Retina (tissue), 1 donor: ENCODE data around the gene L3MBTL4.
"Not testable (repeated sequence)": the region's sequence is repeated elsewhere in the genome, so short reads cannot be mapped to it uniquely, and the experiment has no call there.

Experiments used
- DNase-seq: peaks from one replicate; pipeline ENCODE4 v3.0.0-alpha.2; 2016

Gene L3MBTL4

GRCh38 chr18:6414723-6415417 is at the start of gene L3MBTL4:
Gene L3MBTL4, minus strand, starts transcription at chr18:6414911. Its CDS starts 103,286 bp downstream, at chr18:6311625.
- peak; percentile 60 for DNase-seq

GRCh38 chr18:6452194-6452593 is 37.5 kb upstream of the L3MBTL4 start:
- no peak for DNase-seq

GRCh38 chr18:6449213-6449612 is 34.5 kb upstream of the L3MBTL4 start:
- no peak for DNase-seq

GRCh38 chr18:6444466-6445228 is 29.9 kb upstream of the L3MBTL4 start:
- no peak for DNase-seq

- no peak for DNase-seq
Observed at GRCh38 chr18:6441200-6441599, 26.5 kb upstream of the L3MBTL4 start.

GRCh38 chr18:6437937-6438818 is 23.5 kb upstream of the L3MBTL4 start:
- DNase-seq = no peak

- DNase-seq = no peak
Observed at GRCh38 chr18:6435731-6436130, 21.0 kb upstream of the L3MBTL4 start.

- no peak for DNase-seq
Observed at GRCh38 chr18:6434987-6435709, 20.4 kb upstream of the L3MBTL4 start.

- DNase-seq = no peak
Observed at GRCh38 chr18:6434481-6434880, 19.8 kb upstream of the L3MBTL4 start.

- no peak for DNase-seq
Observed at GRCh38 chr18:6431659-6432318, 17.1 kb upstream of the L3MBTL4 start.

- DNase-seq = no peak
Observed at GRCh38 chr18:6428851-6429395, 14.2 kb upstream of the L3MBTL4 start.

- no peak for DNase-seq
Observed at GRCh38 chr18:6427286-6427685, 12.6 kb upstream of the L3MBTL4 start.

GRCh38 chr18:6423289-6423688 is 8.6 kb upstream of the L3MBTL4 start:
- no peak for DNase-seq

- peak; percentile 66 for DNase-seq
Observed at GRCh38 chr18:6414118-6414722, 491 bp downstream of the L3MBTL4 start.

- no peak for DNase-seq
Observed at GRCh38 chr18:6413579-6414117, 1.1 kb downstream of the L3MBTL4 start.

GRCh38 chr18:6412933-6413472 is 1.7 kb downstream of the L3MBTL4 start:
- no peak for DNase-seq

GRCh38 chr18:6411382-6411781 is 3.3 kb downstream of the L3MBTL4 start:
- no peak for DNase-seq

GRCh38 chr18:6409933-6410332 is 4.8 kb downstream of the L3MBTL4 start:
- no peak for DNase-seq

- DNase-seq = not testable (repeated sequence)
Observed at GRCh38 chr18:6408543-6408942, 6.2 kb downstream of the L3MBTL4 start.

GRCh38 chr18:6406910-6407470 is 7.7 kb downstream of the L3MBTL4 start:
- no peak for DNase-seq
